CD1c-positive myeloid dendritic cell (primary cell): ENCODE measurements around the gene ACOD1.
"Not testable (repeated sequence)": the region's sequence is repeated elsewhere in the genome, so short reads cannot be mapped to it uniquely, and the experiment has no call there.

Experiments used
- DNase-seq: peaks from one replicate; pipeline ENCODE4 v3.0.0-alpha.2; 2016; ENCODE audit errors: extremely low spot score

ACOD1 gene

GRCh38 chr13:76948149-76948548 lies at the start of gene ACOD1:
ACOD1 (plus strand) TSS chr13:76948511; CDS start chr13:76948559, 48 bp downstream.
- DNase-seq, result peak; percentile 35

- DNase-seq, result not testable (repeated sequence)
Measured at GRCh38 chr13:76899066-76899465, 49.2 kb upstream of the ACOD1 start.

GRCh38 chr13:76903544-76904162 lies 44.7 kb upstream of the ACOD1 start:
- DNase-seq, result peak; percentile 91

GRCh38 chr13:76904507-76904906 lies 43.8 kb upstream of the ACOD1 start:
- DNase-seq, result peak; percentile 14

- no peak for DNase-seq
Measured at GRCh38 chr13:76912476-76912875, 35.8 kb upstream of the ACOD1 start.

GRCh38 chr13:76913898-76914297 lies 34.4 kb upstream of the ACOD1 start:
- DNase-seq, result no peak

GRCh38 chr13:76917095-76917494 lies 31.2 kb upstream of the ACOD1 start:
- no peak for DNase-seq

- not testable (repeated sequence) for DNase-seq
Measured at GRCh38 chr13:76917755-76918481, 30.4 kb upstream of the ACOD1 start.

- DNase-seq, result no peak
Measured at GRCh38 chr13:76921516-76921915, 26.8 kb upstream of the ACOD1 start.

- no peak for DNase-seq
Measured at GRCh38 chr13:76925115-76925514, 23.2 kb upstream of the ACOD1 start.

GRCh38 chr13:76927955-76928354 lies 20.4 kb upstream of the ACOD1 start:
- no peak for DNase-seq

GRCh38 chr13:76928456-76928855 lies 19.9 kb upstream of the ACOD1 start:
- DNase-seq, result no peak

GRCh38 chr13:76929320-76929719 lies 19.0 kb upstream of the ACOD1 start:
- DNase-seq, result no peak

- no peak for DNase-seq
Measured at GRCh38 chr13:76929851-76930374, 18.4 kb upstream of the ACOD1 start.

GRCh38 chr13:76932076-76932475 lies 16.2 kb upstream of the ACOD1 start:
- no peak for DNase-seq

GRCh38 chr13:76934671-76935070 lies 13.6 kb upstream of the ACOD1 start:
- DNase-seq, result no peak

GRCh38 chr13:76936763-76937162 lies 11.5 kb upstream of the ACOD1 start:
- DNase-seq, result peak; percentile 74

- peak; percentile 95 for DNase-seq
Measured at GRCh38 chr13:76937281-76937820, 11.0 kb upstream of the ACOD1 start.

GRCh38 chr13:76939215-76939614 lies 9.1 kb upstream of the ACOD1 start:
- DNase-seq, result peak; percentile 79

GRCh38 chr13:76942363-76942762 lies 5.9 kb upstream of the ACOD1 start:
- DNase-seq, result no peak

- DNase-seq, result no peak
Measured at GRCh38 chr13:76943646-76944045, 4.7 kb upstream of the ACOD1 start.

- DNase-seq, result peak; percentile 80
Measured at GRCh38 chr13:76944456-76944855, 3.9 kb upstream of the ACOD1 start.

- DNase-seq, result peak; percentile 23
Measured at GRCh38 chr13:76950101-76950500, 1.8 kb downstream of the ACOD1 start.
